ENCODE results near the gene EML4.
"Not testable (repeated sequence)": the region's sequence is repeated elsewhere in the genome, so short reads cannot be mapped to it uniquely, and the experiment has no call there.

The EML4 gene

DNA sequence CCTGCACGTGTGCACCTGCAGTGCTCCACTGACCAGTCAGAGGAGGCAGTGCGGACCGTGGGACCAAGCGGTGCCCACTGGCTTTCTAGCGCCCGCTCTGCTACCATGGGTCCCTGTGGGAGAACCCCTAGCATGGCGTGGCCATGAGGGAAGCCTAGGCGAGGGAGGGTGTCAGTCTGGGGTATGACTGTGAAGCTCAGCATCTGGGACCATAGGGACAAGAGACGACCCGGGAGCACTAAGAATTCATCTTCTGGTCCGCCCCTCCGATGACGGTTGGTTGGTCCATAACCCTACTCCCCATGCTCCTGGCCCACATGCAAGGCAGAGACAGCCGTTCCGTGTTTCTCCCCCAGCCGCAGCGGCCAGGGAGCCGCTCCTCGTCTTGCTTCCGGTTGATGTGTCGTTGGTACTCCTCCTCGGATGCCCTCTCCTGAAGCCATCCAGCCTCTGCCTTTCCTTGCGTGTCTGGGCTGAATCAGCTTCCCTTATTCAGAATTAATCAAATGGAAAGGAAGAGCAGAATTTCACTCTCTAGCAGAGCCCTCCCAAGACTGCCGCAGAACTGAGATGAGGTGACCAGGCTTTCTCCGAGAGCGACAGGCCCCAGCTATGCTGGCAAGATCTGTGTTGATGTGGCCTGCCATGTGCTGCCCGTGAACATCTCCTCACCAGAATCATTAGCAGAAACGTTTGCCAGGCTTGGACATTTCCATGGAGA is 168.9 kb downstream of the EML4 start:
- no peak for DNase-seq

GRCh38 chr2:42338567-42339190 is 169.5 kb downstream of the EML4 start:
- no peak for DNase-seq

- DNase-seq = no peak
These were observed 170.2 kb downstream of the EML4 start for GRCh38 chr2:42339191-42339912.

DNA sequence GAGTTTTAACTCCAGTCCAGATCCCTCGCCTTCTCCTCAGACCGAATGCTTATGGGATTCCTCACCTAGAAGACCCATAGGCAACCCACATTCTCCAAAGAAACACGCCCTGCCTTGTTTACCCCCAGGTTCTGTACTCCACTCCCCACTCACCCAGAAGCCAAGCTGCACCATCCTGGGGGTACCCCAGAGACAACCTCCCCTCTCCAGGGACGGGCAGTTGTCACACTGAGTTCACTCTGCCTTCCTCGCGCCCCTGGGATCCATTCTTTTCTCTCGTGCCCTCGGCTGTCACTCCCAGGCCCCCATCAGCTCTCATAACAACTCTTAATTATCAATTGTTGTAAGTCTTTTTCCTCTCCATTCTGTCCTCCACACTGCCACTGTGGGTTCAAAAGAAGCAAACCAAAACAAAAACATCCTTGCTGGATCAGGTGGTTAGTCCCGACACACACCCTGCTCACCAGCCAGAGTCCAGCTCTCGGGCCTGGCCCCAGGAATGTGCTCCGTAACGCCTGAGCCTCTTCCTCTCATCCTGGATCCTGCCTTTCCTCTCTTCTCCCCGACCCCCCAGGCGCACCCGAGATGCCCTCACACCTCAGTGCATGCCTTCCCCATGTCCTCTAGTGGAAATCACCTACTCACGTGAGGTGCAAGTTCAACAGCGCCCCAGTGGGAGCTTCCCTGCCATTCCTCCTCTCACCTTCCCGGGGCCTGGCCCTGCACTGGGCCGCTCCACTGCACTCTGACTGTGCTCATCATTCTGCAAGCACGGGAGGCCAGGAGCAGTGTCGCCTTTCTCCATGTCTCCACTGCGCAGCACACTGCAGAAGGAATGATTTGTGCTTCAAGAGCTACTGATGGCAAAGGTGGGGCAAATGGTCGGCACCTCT is 171.1 kb downstream of the EML4 start:
- no peak for DNase-seq

DNA sequence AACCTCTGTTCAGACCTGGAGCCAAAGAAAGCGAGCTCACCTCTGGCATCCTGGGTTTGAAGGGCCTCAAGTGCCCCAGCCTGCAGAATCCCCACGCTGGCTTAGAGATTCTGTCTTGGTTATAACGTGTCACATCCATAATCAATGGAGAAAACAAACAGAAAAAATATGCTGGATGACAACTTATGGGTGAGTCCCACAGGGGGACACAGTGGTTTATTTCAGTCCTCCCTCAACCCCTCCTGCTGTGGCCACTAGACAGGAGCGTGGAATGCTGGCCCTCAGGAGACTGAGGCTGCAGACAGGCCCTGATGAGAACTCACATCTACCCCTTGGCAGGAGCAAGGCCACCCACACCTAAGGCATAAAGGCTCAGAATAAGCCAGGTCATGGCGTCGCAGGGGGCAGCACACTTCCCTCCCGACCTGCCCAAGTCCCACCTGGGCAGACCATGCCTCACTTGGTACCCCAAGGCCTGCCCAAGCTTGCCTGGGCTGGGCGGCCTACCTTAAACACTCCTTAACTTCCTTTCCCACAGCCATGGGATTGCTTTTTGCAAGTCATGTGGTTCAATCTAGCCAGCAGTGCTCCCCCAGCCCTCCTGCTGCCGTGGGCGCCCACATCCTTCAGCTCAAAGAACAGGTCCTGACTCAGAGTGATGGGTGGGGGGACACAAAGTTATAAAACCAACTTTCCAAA is 171.9 kb downstream of the EML4 start:
- no peak for DNase-seq

- DNase-seq = no peak
These were observed 173.1 kb downstream of the EML4 start for GRCh38 chr2:42342061-42342794.

DNA sequence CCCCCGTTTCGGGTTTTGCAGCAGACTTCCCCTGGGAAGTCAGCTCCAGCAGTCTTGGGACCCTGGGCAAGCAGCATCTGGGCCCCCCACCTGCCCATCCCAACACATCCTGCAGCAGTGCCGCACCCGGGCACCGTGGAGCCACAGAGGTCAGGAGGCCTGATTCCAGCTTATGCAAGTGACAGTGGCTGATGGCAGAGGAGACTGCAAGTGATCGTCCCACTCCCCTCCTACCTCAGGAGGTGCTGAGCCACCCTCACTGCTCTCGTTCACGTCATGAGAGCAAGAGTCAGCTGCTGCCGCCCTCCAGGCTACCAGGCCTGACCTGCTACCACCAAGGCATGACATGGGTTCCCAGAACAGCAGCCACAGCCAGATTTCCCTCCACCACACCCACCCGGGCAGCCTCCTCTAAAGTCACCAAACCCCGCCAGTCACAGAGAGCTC is 173.7 kb downstream of the EML4 start:
- DNase-seq = no peak

- no peak for DNase-seq
These were observed 176.8 kb downstream of the EML4 start for GRCh38 chr2:42345986-42346385.

DNA sequence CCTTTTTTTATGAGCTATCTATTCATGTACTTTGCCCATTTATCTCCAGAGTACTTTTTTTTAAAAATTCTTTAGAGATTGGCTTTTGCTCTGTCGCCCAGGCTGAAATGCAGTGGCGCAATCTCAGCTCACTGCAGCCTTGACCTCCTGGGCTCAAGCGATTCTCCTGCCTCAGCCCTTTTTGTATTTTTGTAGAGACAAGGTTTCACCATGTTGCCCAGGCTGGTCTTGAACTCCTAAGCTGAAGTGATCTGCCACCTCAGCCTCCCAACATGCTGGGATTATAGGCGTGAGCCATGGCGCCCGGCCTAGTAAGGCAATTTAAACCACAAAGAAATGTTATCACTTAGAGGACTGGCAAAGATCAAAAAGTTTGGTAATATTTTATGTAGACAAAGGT is 177.7 kb downstream of the EML4 start:
- DNase-seq = not testable (repeated sequence)

DNA sequence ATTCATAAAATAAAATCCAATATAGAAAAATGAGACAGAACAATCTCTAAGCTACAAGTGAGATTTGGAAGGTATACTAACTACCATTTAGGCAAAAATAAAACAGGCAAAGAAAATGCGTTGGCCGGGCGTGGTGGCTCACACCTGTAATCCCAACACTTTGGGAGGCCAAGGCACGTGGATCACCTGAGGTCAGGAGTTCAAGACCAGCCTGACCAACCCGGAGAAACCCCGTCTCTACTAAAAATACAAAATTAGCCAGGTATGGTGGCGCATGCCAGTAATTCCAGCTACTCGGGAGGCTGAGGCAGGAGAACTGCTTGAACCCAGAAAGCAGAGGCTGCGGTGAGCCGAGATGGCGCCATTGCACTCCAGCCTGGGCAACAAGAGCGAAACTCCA is 178.4 kb downstream of the EML4 start:
- DNase-seq = not testable (repeated sequence)

DNA sequence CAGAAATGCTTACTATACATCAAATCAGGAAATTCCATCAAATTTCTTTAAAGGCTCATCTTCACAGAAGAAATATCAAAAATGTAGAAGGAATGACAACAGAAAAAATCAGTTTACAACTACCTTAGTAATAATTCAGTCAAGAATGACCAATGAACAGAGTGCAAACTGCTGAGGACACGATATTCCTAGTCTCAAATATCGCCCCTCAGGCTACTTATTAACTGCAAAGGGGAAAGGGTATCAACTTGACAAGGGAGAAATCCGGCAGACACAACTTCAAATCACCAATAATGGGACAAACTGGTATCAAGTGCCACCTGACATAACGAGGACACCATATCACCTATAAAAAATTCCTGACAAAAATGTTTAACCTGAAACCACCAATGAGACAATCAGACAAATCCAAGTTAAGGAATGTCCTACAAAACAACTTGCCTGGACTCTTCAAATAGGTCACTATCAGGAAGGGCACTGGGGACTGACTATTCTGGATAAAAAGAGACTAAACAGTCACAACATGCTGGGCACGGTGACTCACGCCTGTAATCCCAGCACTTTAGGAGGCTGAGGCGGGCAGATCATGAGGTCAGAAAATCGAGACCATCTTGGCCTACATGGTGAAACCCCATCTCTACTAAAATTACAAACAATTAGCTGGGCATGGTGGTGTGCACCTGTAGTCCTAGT is 179.1 kb downstream of the EML4 start:
- no peak for DNase-seq

DNA sequence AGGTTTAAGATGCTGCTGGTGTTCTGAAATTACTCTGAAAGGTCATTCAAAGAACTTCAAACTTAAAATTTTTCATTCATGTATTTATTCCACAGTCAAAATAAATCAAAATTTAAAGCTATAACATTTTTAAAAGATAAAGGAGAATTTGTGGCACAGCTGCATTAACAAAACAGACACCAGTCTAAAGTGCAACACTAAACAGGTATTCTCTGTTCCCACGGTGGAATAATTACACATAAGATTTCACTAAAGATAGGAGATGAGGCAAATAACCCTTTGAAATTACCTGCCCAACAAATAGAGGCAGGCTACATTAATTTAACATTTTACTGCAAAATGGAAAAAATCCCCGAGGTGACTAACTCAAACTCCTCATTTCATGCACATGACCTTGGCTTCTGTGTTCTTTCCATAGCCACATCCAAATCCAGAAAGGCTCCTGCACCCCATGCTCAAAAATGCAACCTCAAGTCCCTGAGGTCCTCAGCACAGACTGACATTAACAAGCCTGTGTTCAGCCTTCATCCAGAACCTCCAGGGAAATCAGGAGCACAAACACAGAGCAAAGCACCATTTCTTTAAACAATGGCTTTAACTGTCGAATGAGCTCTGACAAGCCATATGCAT is 181.4 kb downstream of the EML4 start:
- DNase-seq = no peak

GRCh38 chr2:42351864-42352263 is 182.7 kb downstream of the EML4 start:
- no peak for DNase-seq

- no peak for DNase-seq
These were observed 184.8 kb downstream of the EML4 start for GRCh38 chr2:42353792-42354429.

DNA sequence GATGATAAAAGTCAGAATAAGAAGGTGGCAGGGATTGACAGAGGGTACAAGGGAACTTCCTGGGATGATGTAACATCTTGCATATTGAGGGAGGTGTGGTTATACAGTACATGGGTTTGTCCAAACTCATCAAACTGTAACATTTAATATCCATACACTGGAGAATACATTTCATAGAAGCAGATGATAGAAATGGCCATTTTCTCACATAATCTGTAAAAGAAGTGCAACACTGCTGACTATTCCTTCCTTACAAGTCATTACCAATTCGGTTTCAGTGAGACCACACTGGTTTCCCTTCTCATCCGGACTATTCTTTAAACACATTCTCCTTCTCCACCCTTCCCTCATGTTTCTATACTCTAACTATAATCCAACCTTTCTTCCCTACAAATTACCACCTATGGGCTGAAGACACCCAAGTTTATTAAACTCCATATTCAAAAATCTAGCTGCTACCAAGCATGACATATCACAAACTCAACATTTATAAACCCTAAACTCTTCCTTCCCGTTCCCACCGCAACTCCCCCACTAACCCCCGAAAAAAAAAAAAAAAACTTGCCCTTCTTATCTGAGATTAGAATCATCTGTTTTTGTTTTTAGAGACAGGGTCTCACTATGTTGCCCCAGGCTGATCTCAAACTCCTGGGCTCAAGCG is 190.3 kb downstream of the EML4 start:
- DNase-seq = no peak

- DNase-seq = no peak
These were observed 190.9 kb downstream of the EML4 start for GRCh38 chr2:42359965-42360483.

- no peak for DNase-seq
These were observed 191.3 kb downstream of the EML4 start for GRCh38 chr2:42360493-42360889.

DNA sequence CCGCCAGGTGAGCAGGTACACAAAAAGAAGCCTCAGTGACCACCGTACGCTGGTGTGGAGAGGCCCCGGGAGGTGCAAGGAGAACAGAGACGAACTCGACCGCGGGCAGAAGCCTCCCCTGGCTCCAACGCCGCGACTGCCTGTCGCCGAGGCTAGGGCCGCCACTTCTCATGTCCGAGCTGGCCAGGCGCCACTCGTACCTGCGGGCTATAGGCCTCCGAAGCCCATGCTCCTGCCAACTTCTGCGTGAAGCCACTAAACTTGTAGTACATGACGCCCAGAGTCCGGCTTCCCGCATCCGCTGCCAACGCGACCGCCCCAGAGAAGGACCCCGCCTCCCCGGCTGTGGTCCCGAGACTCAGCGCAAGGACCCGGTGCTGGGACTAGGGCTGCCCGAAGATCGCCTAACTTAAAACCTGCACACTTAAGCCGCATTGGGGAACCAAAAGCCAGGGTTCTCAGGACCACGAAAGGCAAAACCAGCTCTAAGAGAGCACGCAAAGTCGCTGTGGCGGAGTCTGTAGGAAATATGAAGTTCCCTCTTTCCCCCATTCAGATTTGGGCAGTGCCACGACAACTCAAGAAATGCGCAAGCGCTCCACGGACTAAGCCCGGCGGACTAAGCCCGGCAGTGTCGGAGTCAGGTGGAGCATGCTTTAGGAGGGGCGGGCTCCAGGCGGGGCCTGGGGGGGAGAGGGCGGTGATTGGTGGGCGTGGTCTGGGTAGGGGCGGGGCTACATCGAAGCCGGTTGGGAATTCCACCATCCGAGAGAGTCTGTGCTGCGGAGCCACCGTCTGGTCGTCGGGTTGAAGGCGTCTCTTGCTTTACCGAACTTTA is 192.0 kb downstream of the EML4 start, which contains the start of gene COX7A2L:
Gene COX7A2L, minus strand, starts transcription at position 328 of the 838 bp plus-strand sequence. Its CDS starts 56 bp downstream, at position 272.
- DNase-seq = peak; percentile 93

All from activated naive CD4-positive, alpha-beta T cell treated with anti-CD3 and anti-CD28 coated beads, Interleukin-2, amount 50 U/mL, for 16 hours (primary cell).